ENCODE results near the gene HACD3. TPM values are rescaled to one million over a fixed set of nuclear protein-coding genes. Genes with fewer than 3 reads are reported as not detected.

The HACD3 gene
- total and polyA plus RNA-seq, 2 experiments from 2014 or later, result 127 to 171 TPM

- DNase-seq (ENCODE audit: low spot score), result no peak
- Histone ChIP-seq H3K79me2 (no peaks in the 10 kb centered on the region), H2AFZ (no peak overlapping the region), H3K27me3 (no peaks in the 10 kb centered on the region), H3K4me3 (no peak overlapping the region), H3K4me1 (ENCODE audit: insufficient read depth) (no peaks in the 10 kb centered on the region), H4K20me1 (ENCODE audit: insufficient read depth, poor library complexity, severe bottlenecking) (no peaks in the 10 kb centered on the region), H3K4me2 (no peak overlapping the region), H3K36me3 (replicated peaks; ENCODE audit: insufficient read depth, low read depth) (no peaks in the 10 kb centered on the region), H3K9me2 (replicated peaks; ENCODE audit: insufficient read depth) (no peaks in the 10 kb centered on the region), H3K27ac (no peak overlapping the region), H3K9me3 (ENCODE audit: low read depth) (no peaks in the 10 kb centered on the region)
- 68% methylated on average over 3 of the region's 3 CpGs for WGBS (ENCODE audit: low lambda C conversion rate, missing lambda C conversion rate)
- TF ChIP-seq EZH2phosphoT487 (IDR thresholded peaks at IDR 0.05; ENCODE audit: low read depth, severe bottlenecking, unreplicated experiment) (no peak), EZH2 (IDR thresholded peaks at IDR 0.05; ENCODE audit: borderline replicate concordance) (no peak), CTCF (IDR thresholded peaks at IDR 0.05; ENCODE audit: poor library complexity) (peak; percentile 47)
Observed at GRCh38 chr15:65595960-65596359, 65.7 kb downstream of the HACD3 start.

- Histone ChIP-seq H3K79me2 (peaks cover 2% of the 10 kb centered on the region), H4K20me1 (ENCODE audit: insufficient read depth, poor library complexity, severe bottlenecking) (no peaks in the 10 kb centered on the region), H3K4me3 (no peak overlapping the region), H2AFZ (no peak overlapping the region), H3K9me3 (ENCODE audit: low read depth) (no peaks in the 10 kb centered on the region), H3K27me3 (no peaks in the 10 kb centered on the region), H3K27ac (no peak overlapping the region), H3K4me1 (ENCODE audit: insufficient read depth) (no peaks in the 10 kb centered on the region), H3K9me2 (replicated peaks; ENCODE audit: insufficient read depth) (no peaks in the 10 kb centered on the region), H3K4me2 (no peak overlapping the region), H3K36me3 (replicated peaks; ENCODE audit: insufficient read depth, low read depth) (no peaks in the 10 kb centered on the region)
- TF ChIP-seq EZH2 (IDR thresholded peaks at IDR 0.05; ENCODE audit: borderline replicate concordance) (no peak), EZH2phosphoT487 (IDR thresholded peaks at IDR 0.05; ENCODE audit: low read depth, severe bottlenecking, unreplicated experiment) (no peak)
- WGBS (ENCODE audit: low lambda C conversion rate, missing lambda C conversion rate), result 97% methylated on average over 2 of the region's 2 CpGs
- no peak for DNase-seq (ENCODE audit: low spot score)
Observed at GRCh38 chr15:65598468-65598867, 68.2 kb downstream of the HACD3 start.

- H3K27me3 ChIP-seq, result no peaks in the 10 kb centered on the region
- no peak overlapping the region for H2AFZ ChIP-seq
- H3K36me3 ChIP-seq (replicated peaks; ENCODE audit: insufficient read depth, low read depth), result no peaks in the 10 kb centered on the region
- no peaks in the 10 kb centered on the region for H3K9me2 ChIP-seq (replicated peaks; ENCODE audit: insufficient read depth)
- H3K4me1 ChIP-seq (ENCODE audit: insufficient read depth), result no peaks in the 10 kb centered on the region
- no peak overlapping the region for H3K4me3 ChIP-seq
- H4K20me1 ChIP-seq (ENCODE audit: insufficient read depth, poor library complexity, severe bottlenecking), result no peaks in the 10 kb centered on the region
- no peak overlapping the region for H3K4me2 ChIP-seq
- H3K9me3 ChIP-seq (ENCODE audit: low read depth), result no peaks in the 10 kb centered on the region
- TF ChIP-seq EZH2phosphoT487 (IDR thresholded peaks at IDR 0.05; ENCODE audit: low read depth, severe bottlenecking, unreplicated experiment), result no peak
- no peak for TF ChIP-seq EZH2 (IDR thresholded peaks at IDR 0.05; ENCODE audit: borderline replicate concordance)
- TF ChIP-seq CTCF (IDR thresholded peaks at IDR 0.05; ENCODE audit: poor library complexity), result no peak
- DNase-seq (ENCODE audit: low spot score), result no peak
- H3K27ac ChIP-seq, result no peak overlapping the region
- WGBS (ENCODE audit: low lambda C conversion rate, missing lambda C conversion rate), result 98% methylated on average over 5 of the region's 5 CpGs
- peaks cover 7% of the 10 kb centered on the region for H3K79me2 ChIP-seq
Observed at GRCh38 chr15:65599677-65600076, 69.4 kb downstream of the HACD3 start.

GRCh38 chr15:65603134-65603533 is 72.9 kb downstream of the HACD3 start:
- no peaks in the 10 kb centered on the region for H3K36me3 ChIP-seq (replicated peaks; ENCODE audit: insufficient read depth, low read depth)
- peaks cover 35% of the 10 kb centered on the region for H3K79me2 ChIP-seq
- no peak for DNase-seq (ENCODE audit: low spot score)
- no peak overlapping the region for H3K4me2 ChIP-seq
- TF ChIP-seq EZH2 (IDR thresholded peaks at IDR 0.05; ENCODE audit: borderline replicate concordance) (no peak), EZH2phosphoT487 (IDR thresholded peaks at IDR 0.05; ENCODE audit: low read depth, severe bottlenecking, unreplicated experiment) (no peak), CTCF (IDR thresholded peaks at IDR 0.05; ENCODE audit: poor library complexity) (no peak)
- H3K4me1 ChIP-seq (ENCODE audit: insufficient read depth), result no peaks in the 10 kb centered on the region
- no peak overlapping the region for H2AFZ ChIP-seq
- no peaks in the 10 kb centered on the region for H3K9me2 ChIP-seq (replicated peaks; ENCODE audit: insufficient read depth)
- no peak overlapping the region for H3K4me3 ChIP-seq
- H3K9me3 ChIP-seq (ENCODE audit: low read depth), result no peaks in the 10 kb centered on the region
- H3K27me3 ChIP-seq, result no peaks in the 10 kb centered on the region
- no peak overlapping the region for H3K27ac ChIP-seq
- H4K20me1 ChIP-seq (ENCODE audit: insufficient read depth, poor library complexity, severe bottlenecking), result no peaks in the 10 kb centered on the region
- WGBS (ENCODE audit: low lambda C conversion rate, missing lambda C conversion rate), result 98% methylated on average over 2 of the region's 2 CpGs
